Lower leg skin (tissue), 3 donors: ENCODE data around the gene KAT6B.

Experiments used
- CTCF ChIP-seq, 3 donors: fragments of 450-650 bp; IDR thresholded peaks; one replicate each; pipeline ENCODE4 v1.5.1; 2016; ENCODE audit warnings: antibody characterized with exemption in 3 of 3, mild to moderate bottlenecking in 3 of 3, moderate library complexity in 2 of 3
- POLR2A ChIP-seq, 2 donors: fragments of 450-650 bp; IDR thresholded peaks; one replicate each; pipeline ENCODE4 v1.6.1; 2016 to 2017; ENCODE audit warnings: antibody characterized with exemption in 2 of 2, mild to moderate bottlenecking in 1 of 2, moderate library complexity in 1 of 2

DNA sequence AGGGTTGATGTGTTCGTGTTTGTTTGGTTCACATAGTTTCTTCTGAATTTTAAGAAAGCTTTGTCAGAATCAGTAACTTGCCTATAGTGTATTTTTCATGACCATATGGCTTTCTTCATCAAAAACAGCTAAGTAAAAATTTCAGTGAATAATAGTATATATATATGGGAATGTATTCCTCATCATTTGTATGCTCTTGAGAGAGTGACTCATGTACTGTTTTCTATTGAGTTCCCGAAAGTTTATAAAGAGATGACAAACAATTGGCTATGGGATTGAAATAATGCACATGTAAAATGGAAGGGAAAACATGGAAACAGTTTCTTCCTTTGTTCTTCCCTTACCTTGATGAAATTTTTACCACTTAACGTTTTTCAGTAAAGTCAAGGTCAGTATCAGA, 56.4 kb downstream of the KAT6B start:
- no peak for TF ChIP-seq CTCF (IDR thresholded peaks at IDR 0.05)
- TF ChIP-seq POLR2A (IDR thresholded peaks at IDR 0.05): no peak
